SU-DHL-6 (cell line): Measurements from ENCODE around the gene SESTD1.

Source experiments
- H2AFZ ChIP-seq: fragments of 200-600 bp; sonication (generic); 2 replicates; pipeline ENCODE4 v1.6.1; 2014; ENCODE audit warnings: low read depth, mild to moderate bottlenecking, moderate library complexity, mixed read lengths, antibody characterized with exemption, low read length; ENCODE audit not compliant: severe bottlenecking
- H3F3A ChIP-seq: fragments of 200-600 bp; shearing (Covaris generic); 2 replicates; pipeline ENCODE4 v1.6.0; 2016; ENCODE audit warnings: antibody characterized with exemption, mild to moderate bottlenecking; ENCODE audit not compliant: insufficient read depth
- H3K27ac ChIP-seq: fragments of 200-600 bp; sonication (generic); 2 replicates; pipeline ENCODE4 v1.5.1; 2016; ENCODE audit warnings: low read depth, mild to moderate bottlenecking, low read length, moderate library complexity, mixed read lengths
- H3K27me3 ChIP-seq: fragments of 200-600 bp; sonication (generic), shearing (Covaris generic); 2 replicates; pipeline ENCODE4 v1.6.0; 2014; ENCODE audit warnings: mild to moderate bottlenecking, low read length
- H3K36me3 ChIP-seq: fragments of 200-600 bp; sonication (generic); 2 replicates; pipeline ENCODE4 v1.6.1; 2014; ENCODE audit warnings: mild to moderate bottlenecking, low read length, mixed read lengths
- H3K4me2 ChIP-seq: fragments of 300-600, 200-600 bp; shearing (Covaris generic), sonication (generic); 2 replicates; pipeline ENCODE4 v1.6.0; 2014; ENCODE audit warnings: low read length, low read depth, mild to moderate bottlenecking; ENCODE audit not compliant: poor library complexity, severe bottlenecking
- H3K4me3 ChIP-seq: fragments of 200-600 bp; sonication (generic); 2 replicates; pipeline ENCODE4 v1.5.1; 2014; ENCODE audit warnings: antibody characterized with exemption, low read length, mild to moderate bottlenecking, mixed read lengths; ENCODE audit not compliant: insufficient read depth, poor library complexity, severe bottlenecking
- H3K79me2 ChIP-seq: fragments of 200-600 bp; sonication (generic); 2 replicates; pipeline ENCODE4 v1.6.1; 2014; ENCODE audit warnings: mild to moderate bottlenecking, low read length, moderate library complexity; ENCODE audit not compliant: insufficient read depth
- H3K9ac ChIP-seq: fragments of 200-600 bp; sonication (generic); 2 replicates; pipeline ENCODE4 v1.7.0; 2014; ENCODE audit warnings: mild to moderate bottlenecking, low read length
- H3K9me2 ChIP-seq: fragments of 200-600 bp; sonication (generic); replicated peaks from 2 replicates; pipeline ENCODE4 v1.6.1; 2014; ENCODE audit warnings: low read length; ENCODE audit not compliant: insufficient read depth
- H3K9me3 ChIP-seq: fragments of 200-600 bp; sonication (generic); 2 replicates; pipeline ENCODE4 v1.6.1; 2014; ENCODE audit warnings: low read length, mixed read lengths; ENCODE audit not compliant: insufficient read depth
- H4K20me1 ChIP-seq: fragments of 200-600 bp; sonication (generic); 2 replicates; pipeline ENCODE4 v1.6.1; 2014; ENCODE audit warnings: low read depth, mild to moderate bottlenecking, antibody characterized with exemption, low read length, moderate library complexity, mixed read lengths
- EZH2phosphoT487 ChIP-seq: fragments of 200-600 bp; sonication (generic), shearing (Covaris generic); conservative IDR thresholded peaks from 2 replicates; pipeline ENCODE4 v1.6.1; 2018; ENCODE audit warnings: mild to moderate bottlenecking, antibody characterized with exemption, low read length, moderate library complexity, mixed read lengths
- TF ChIP-seq, protein P1 (sequence below): fragments of 200-600 bp; sonication (generic); IDR thresholded peaks from one replicate; pipeline ENCODE4 v1.5.1; 2017; ENCODE audit warnings: antibody characterized with exemption, mild to moderate bottlenecking, low read length, moderate library complexity; ENCODE audit not compliant: insufficient read depth, poor library complexity, severe bottlenecking

The SESTD1 gene, protein sequence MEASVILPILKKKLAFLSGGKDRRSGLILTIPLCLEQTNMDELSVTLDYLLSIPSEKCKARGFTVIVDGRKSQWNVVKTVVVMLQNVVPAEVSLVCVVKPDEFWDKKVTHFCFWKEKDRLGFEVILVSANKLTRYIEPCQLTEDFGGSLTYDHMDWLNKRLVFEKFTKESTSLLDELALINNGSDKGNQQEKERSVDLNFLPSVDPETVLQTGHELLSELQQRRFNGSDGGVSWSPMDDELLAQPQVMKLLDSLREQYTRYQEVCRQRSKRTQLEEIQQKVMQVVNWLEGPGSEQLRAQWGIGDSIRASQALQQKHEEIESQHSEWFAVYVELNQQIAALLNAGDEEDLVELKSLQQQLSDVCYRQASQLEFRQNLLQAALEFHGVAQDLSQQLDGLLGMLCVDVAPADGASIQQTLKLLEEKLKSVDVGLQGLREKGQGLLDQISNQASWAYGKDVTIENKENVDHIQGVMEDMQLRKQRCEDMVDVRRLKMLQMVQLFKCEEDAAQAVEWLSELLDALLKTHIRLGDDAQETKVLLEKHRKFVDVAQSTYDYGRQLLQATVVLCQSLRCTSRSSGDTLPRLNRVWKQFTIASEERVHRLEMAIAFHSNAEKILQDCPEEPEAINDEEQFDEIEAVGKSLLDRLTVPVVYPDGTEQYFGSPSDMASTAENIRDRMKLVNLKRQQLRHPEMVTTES

DNA sequence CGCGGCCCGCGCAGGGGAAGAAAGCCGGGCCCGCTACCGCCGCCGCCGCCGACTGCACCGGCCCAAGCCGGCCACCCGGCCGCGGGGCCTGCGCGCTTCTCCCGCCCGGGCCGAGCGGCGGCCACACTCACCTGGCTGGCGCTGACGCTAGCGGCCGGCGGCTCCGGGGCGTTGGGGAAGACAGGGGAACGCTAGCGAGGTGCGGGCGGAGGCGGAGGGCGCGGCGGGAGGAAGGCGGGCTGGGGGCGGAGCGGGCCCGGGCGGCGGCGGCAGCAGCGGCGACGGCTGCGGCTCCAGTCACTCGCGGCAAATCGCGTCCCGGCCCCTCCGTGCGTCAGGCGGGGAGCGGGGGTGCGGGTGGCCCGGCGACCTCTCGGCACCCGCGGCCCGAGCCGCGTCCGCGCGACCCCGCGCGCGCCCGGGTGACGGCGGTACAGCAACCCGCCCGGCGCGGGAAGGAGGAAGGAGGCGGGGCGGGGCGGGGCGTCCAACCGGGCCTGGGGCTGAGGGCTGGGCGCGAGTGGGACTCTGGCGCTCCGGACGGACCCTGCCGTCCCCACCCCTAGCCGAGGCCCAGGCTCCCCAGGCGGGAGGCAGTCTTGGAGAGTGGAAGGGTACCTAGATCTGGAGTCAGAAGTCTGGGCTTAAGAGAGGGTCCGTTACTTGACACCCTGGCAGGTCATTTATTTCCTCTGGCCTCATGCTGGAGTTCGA, at the start of gene SESTD1:
Gene SESTD1 (minus strand): TSS at position 465 of the 714 bp plus-strand sequence. CDS start 72,991 bp downstream, outside the sequence.
- no peak within 1 kb of the TSS for H3K27ac ChIP-seq
- no peaks in the 10 kb centered on the region; the same call in 1 of the 2 replicates for H3K27me3 ChIP-seq
- no peaks in the 10 kb centered on the region for H3K36me3 ChIP-seq
- H3K9ac ChIP-seq, result peak within 1 kb of the TSS; percentile 66
- TF ChIP-seq, protein P1, sequence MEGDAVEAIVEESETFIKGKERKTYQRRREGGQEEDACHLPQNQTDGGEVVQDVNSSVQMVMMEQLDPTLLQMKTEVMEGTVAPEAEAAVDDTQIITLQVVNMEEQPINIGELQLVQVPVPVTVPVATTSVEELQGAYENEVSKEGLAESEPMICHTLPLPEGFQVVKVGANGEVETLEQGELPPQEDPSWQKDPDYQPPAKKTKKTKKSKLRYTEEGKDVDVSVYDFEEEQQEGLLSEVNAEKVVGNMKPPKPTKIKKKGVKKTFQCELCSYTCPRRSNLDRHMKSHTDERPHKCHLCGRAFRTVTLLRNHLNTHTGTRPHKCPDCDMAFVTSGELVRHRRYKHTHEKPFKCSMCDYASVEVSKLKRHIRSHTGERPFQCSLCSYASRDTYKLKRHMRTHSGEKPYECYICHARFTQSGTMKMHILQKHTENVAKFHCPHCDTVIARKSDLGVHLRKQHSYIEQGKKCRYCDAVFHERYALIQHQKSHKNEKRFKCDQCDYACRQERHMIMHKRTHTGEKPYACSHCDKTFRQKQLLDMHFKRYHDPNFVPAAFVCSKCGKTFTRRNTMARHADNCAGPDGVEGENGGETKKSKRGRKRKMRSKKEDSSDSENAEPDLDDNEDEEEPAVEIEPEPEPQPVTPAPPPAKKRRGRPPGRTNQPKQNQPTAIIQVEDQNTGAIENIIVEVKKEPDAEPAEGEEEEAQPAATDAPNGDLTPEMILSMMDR, result no peak
- TF ChIP-seq EZH2phosphoT487, result no peak
- H3K4me2 ChIP-seq, result peak within 1 kb of the TSS; percentile 67
- H4K20me1 ChIP-seq, result no peaks in the 10 kb centered on the region
- no peaks in the 10 kb centered on the region for H3K79me2 ChIP-seq
- no peaks in the 10 kb centered on the region for H3K9me2 ChIP-seq
- peaks cover 6% of the 10 kb centered on the region; the same call in 1 of the 2 replicates for H3F3A ChIP-seq
- peak within 1 kb of the TSS; percentile 77 for H3K4me3 ChIP-seq
- H3K9me3 ChIP-seq, result no peaks in the 10 kb centered on the region; the same call in 1 of the 2 replicates
- H2AFZ ChIP-seq, result peak within 1 kb of the TSS; percentile 97

DNA sequence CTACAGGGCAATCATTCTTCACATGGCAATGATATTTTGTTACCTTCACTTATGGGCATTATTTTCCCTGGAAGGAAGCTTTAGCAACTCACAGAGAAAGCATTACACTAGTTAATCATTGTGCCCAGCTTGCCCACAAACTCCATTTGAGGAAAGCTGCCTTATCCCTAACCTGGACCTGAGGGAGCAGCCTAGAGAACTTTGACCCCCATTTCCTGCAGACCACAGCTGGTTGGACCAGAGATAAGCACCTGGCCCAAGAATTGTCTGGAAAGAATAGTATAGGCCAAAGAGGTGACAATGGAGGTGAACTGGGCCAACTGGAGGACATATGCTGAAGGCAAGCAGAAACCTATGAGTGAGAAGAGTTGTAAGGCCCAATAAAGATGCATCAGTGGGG, 48.4 kb upstream of the SESTD1 start:
- H4K20me1 ChIP-seq, result no peaks in the 10 kb centered on the region
- H3K9ac ChIP-seq, result no peak overlapping the region
- no peaks in the 10 kb centered on the region; the same call in 1 of the 2 replicates for H3K9me2 ChIP-seq
- H3F3A ChIP-seq, result no peaks in the 10 kb centered on the region
- H3K9me3 ChIP-seq, result no peaks in the 10 kb centered on the region
- no peak overlapping the region for H2AFZ ChIP-seq
- H3K79me2 ChIP-seq, result no peaks in the 10 kb centered on the region
- H3K36me3 ChIP-seq, result no peaks in the 10 kb centered on the region
- no peak overlapping the region for H3K4me3 ChIP-seq
- no peak overlapping the region for H3K27ac ChIP-seq
- no peaks in the 10 kb centered on the region for H3K27me3 ChIP-seq
- H3K4me2 ChIP-seq, result no peak overlapping the region
- TF ChIP-seq, protein P1, result no peak
- no peak for TF ChIP-seq EZH2phosphoT487

DNA sequence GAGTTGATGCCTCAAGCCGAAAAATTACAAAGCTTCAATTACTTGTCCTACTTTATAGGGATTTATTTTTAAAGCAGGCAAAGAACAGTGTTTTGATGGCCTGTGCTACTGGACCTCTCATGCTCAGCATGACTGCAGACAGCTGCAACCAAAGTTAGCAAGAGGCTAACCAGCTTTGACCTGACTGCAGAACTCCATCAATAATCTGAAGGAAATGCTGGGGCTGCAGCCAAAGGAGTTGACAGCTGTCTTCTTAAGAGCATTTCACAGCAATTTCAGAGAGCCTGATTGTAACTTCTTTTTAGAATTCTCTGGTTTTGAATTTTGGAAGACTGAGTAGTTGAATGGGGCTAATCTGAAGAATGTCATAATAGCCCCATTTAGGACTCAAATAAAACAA, 46.5 kb upstream of the SESTD1 start:
- Histone ChIP-seq H3K9me2 (no peaks in the 10 kb centered on the region; the same call in 1 of the 2 replicates), H3F3A (no peaks in the 10 kb centered on the region), H3K79me2 (no peaks in the 10 kb centered on the region), H3K4me2 (no peak overlapping the region), H3K27ac (no peak overlapping the region), H2AFZ (no peak overlapping the region), H3K4me3 (no peak overlapping the region), H3K36me3 (no peaks in the 10 kb centered on the region), H4K20me1 (no peaks in the 10 kb centered on the region), H3K27me3 (no peaks in the 10 kb centered on the region), H3K9me3 (no peaks in the 10 kb centered on the region), H3K9ac (no peak overlapping the region)
- TF ChIP-seq, protein P1, result no peak
- no peak for TF ChIP-seq EZH2phosphoT487
